GM18505 (cell line): ENCODE measurements around the gene MYL12B.
"Not testable (repeated sequence)": the region's sequence is repeated elsewhere in the genome, so short reads cannot be mapped to it uniquely, and the experiment has no call there.

Source experiments
- ATAC-seq: cut with Tn5 transposase; IDR thresholded peaks from one replicate; pipeline ENCODE4 v1.9.1; 2021; ENCODE audit not compliant: unreplicated experiment
- POLR2A ChIP-seq: IDR thresholded peaks from 4 replicates; pipeline ENCODE4 v1.6.1; 2011; ENCODE audit warnings: borderline replicate concordance; ENCODE audit not compliant: insufficient read depth, insufficient read length; ENCODE audit errors: extremely low read depth

The MYL12B gene

GRCh38 chr18:3313685-3314084, 51.8 kb downstream of the MYL12B start:
- TF ChIP-seq POLR2A: no peak

GRCh38 chr18:3315344-3315743, 53.4 kb downstream of the MYL12B start:
- ATAC-seq: not testable (repeated sequence)

More at GRCh38 chr18:3313685-3314084, 51.8 kb downstream of the MYL12B start:
- ATAC-seq: no peak

GRCh38 chr18:3319399-3319798, 57.5 kb downstream of the MYL12B start:
- no peak for TF ChIP-seq POLR2A
- no peak for ATAC-seq

GRCh38 chr18:3319894-3320454, 58.0 kb downstream of the MYL12B start:
- ATAC-seq: no peak
- TF ChIP-seq POLR2A: no peak

- ATAC-seq: no peak
- no peak for TF ChIP-seq POLR2A
These were observed 59.3 kb downstream of the MYL12B start for GRCh38 chr18:3321133-3321812.

GRCh38 chr18:3323900-3324299, 62.0 kb downstream of the MYL12B start:
- peak; percentile 64 for ATAC-seq
- no peak for TF ChIP-seq POLR2A
